PC-9 (cell line): ENCODE data around the gene RAPGEF1. TPM values are rescaled to one million over a fixed set of nuclear protein-coding genes. Genes with fewer than 3 reads are reported as not detected.

Source experiments
- BruUV-seq: library from RNA; stranded (reverse); fragments of 400-500 nt; replicated peaks from 2 replicates; lab custom pipeline; 2021; lab: Mats Ljungman, UMichigan
- CTCF ChIA-PET: fragments of 300-600 bp; sonication (Branson Sonifier 250); formaldehyde crosslinking; loops from one replicate; lab custom pipeline; 2022; ENCODE audit warnings: antibody characterized with exemption; lab: Charles Lee
- POLR2A ChIA-PET: fragments of 300-600 bp; sonication (Branson Sonifier 250); formaldehyde crosslinking; loops from one replicate; lab custom pipeline; 2022; ENCODE audit warnings: antibody characterized with exemption; ENCODE audit not compliant: unreplicated experiment; lab: Charles Lee
- DNase-seq, 2 experiments: peaks; one replicate each; pipeline versions ENCODE4 v3.0.0 to v3.0.0-alpha.2; 2015 to 2022; ENCODE audit warnings: mixed read lengths in 1 of 2
- H2AFZ ChIP-seq: fragments of 200-600 bp; sonication (generic); 2 replicates; pipeline ENCODE4 v1.8.1; 2017; ENCODE audit warnings: antibody characterized with exemption
- H3F3A ChIP-seq: fragments of 200-600 bp; sonication (generic); 2 replicates; pipeline ENCODE4 v1.8.1; 2017; ENCODE audit warnings: antibody characterized with exemption, mild to moderate bottlenecking, low read depth; ENCODE audit not compliant: insufficient read depth
- H3K27ac ChIP-seq: fragments of 200-600 bp; sonication (generic); 2 replicates; pipeline ENCODE4 v1.6.1; 2016; ENCODE audit warnings: mixed run types
- H3K27me3 ChIP-seq: fragments of 200-600 bp; sonication (generic); 2 replicates; pipeline ENCODE4 v1.6.1; 2016; ENCODE audit warnings: low read depth, mixed run types; ENCODE audit not compliant: insufficient read depth
- H3K36me3 ChIP-seq: fragments of 200-600 bp; sonication (generic); 2 replicates; pipeline ENCODE4 v1.6.1; 2016; ENCODE audit warnings: low read depth, mixed run types
- H3K4me1 ChIP-seq: fragments of 200-600 bp; sonication (generic); replicated peaks from 2 replicates; pipeline ENCODE4 v1.6.1; 2016; ENCODE audit warnings: mixed run types; ENCODE audit not compliant: insufficient read depth
- H3K4me2 ChIP-seq: fragments of 200-600 bp; sonication (generic); 2 replicates; pipeline ENCODE4 v1.6.1; 2017; ENCODE audit warnings: mixed run types
- H3K4me3 ChIP-seq: fragments of 200-600 bp; sonication (generic); 2 replicates; pipeline ENCODE4 v1.6.1; 2016; ENCODE audit warnings: mixed run types
- H3K79me2 ChIP-seq: fragments of 200-600 bp; sonication (generic); 2 replicates; pipeline ENCODE4 v1.6.1; 2017; ENCODE audit warnings: low read depth, mixed run types
- H3K9me2 ChIP-seq: fragments of 200-600 bp; sonication (generic); 2 replicates; pipeline ENCODE4 v1.8.1; 2017; ENCODE audit warnings: mild to moderate bottlenecking; ENCODE audit not compliant: insufficient read depth
- H3K9me3 ChIP-seq: fragments of 200-600 bp; sonication (generic); 2 replicates; pipeline ENCODE4 v1.8.1; 2016; ENCODE audit warnings: low read depth; ENCODE audit not compliant: insufficient read depth
- H4K20me1 ChIP-seq: fragments of 200-600 bp; sonication (generic); 2 replicates; pipeline ENCODE4 v1.8.1; 2017; ENCODE audit not compliant: insufficient read depth
- CTCF ChIP-seq: fragments of 200-600 bp; sonication (generic); conservative IDR thresholded peaks from 2 replicates; pipeline ENCODE4 v1.6.1; 2017; ENCODE audit warnings: mixed run types, antibody characterized with exemption, mild to moderate bottlenecking, moderate library complexity
- EZH2 ChIP-seq: fragments of 200-600 bp; sonication (generic); IDR thresholded peaks from 2 replicates; pipeline ENCODE4 v1.8.0; 2017; ENCODE audit warnings: antibody characterized with exemption, low read depth
- intact Hi-C: fragments of 100-400 bp; cut with micrococcal nuclease; formaldehyde crosslinking; loops from one replicate; pipeline ENCODE4 v1.10.0; 2022; ENCODE audit not compliant: unreplicated experiment
- total RNA-seq: library from RNA; stranded (reverse); gene quantifications from 2 replicates; pipeline ENCODE4 v1.2.3, GENCODE V29; 2021

The RAPGEF1 gene
- total RNA-seq, 1 experiment from 2014 or later, result 66.5 TPM

- Histone ChIP-seq H3K9me2 (no peaks in the 10 kb centered on the region), H3K27me3 (no peaks in the 10 kb centered on the region), H3F3A (no peaks in the 10 kb centered on the region), H3K79me2 (no peaks in the 10 kb centered on the region), H3K4me1 (peaks cover 3% of the 10 kb centered on the region), H3K9me3 (no peaks in the 10 kb centered on the region), H2AFZ (no peak overlapping the region), H3K36me3 (no peaks in the 10 kb centered on the region), H3K27ac (no peak overlapping the region), H3K4me3 (no peak overlapping the region), H3K4me2 (no peak overlapping the region), H4K20me1 (no peaks in the 10 kb centered on the region)
- TF ChIP-seq CTCF (no peak), EZH2 (no peak)
- CTCF ChIA-PET, result interaction anchor here (0.6 kb wide), 1 partner anchor 155 kb away, joined by 3 read pairs; no protein-coding TSS in a partner anchor
- BruUV-seq, result no TSS peak
- intact Hi-C loops, result loop anchor here (5.0 kb wide), 1 partner anchor 47 kb away; no protein-coding TSS in a partner anchor
- POLR2A ChIA-PET, result no interaction called here
- no peak for DNase-seq
Measured at GRCh38 chr9:131590449-131590848, 149.4 kb downstream of the RAPGEF1 start.

DNA sequence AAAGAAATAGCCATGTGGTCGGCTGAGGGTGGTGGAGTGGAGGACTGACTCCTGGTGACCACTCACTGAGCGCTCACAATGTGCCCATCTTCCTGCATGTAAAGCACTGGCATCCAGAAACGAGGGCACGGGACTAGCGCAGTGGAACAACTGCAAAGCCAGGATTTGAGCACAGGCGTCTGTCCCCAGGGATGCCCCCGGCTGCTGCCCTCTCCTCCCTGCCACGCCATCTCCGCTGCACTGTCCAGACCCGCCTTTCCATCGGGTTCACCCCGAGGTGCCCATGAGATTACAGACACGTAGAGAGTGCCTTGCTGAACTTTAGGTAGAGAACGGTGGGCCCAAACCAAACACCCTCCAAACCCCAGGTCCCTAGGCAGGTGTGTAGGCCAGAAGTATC, 149.9 kb downstream of the RAPGEF1 start:
- no peaks in the 10 kb centered on the region for H3K79me2 ChIP-seq
- H3K36me3 ChIP-seq, result no peaks in the 10 kb centered on the region
- no peak overlapping the region for H3K4me3 ChIP-seq
- H4K20me1 ChIP-seq, result no peaks in the 10 kb centered on the region
- BruUV-seq, result no TSS peak
- no peaks in the 10 kb centered on the region for H3K27me3 ChIP-seq
- H3F3A ChIP-seq, result no peaks in the 10 kb centered on the region
- no peak for DNase-seq
- ChIA-PET CTCF (interaction anchor here (0.6 kb wide), 1 partner anchor 155 kb away, joined by 3 read pairs; no protein-coding TSS in a partner anchor), POLR2A (no interaction called here)
- H2AFZ ChIP-seq, result no peak overlapping the region
- no peak for TF ChIP-seq EZH2
- no peak for TF ChIP-seq CTCF
- H3K4me1 ChIP-seq, result no peaks in the 10 kb centered on the region
- H3K9me3 ChIP-seq, result no peaks in the 10 kb centered on the region
- no peak overlapping the region for H3K4me2 ChIP-seq
- no peaks in the 10 kb centered on the region for H3K9me2 ChIP-seq
- H3K27ac ChIP-seq, result no peak overlapping the region
- intact Hi-C loops, result loop anchor here (5.0 kb wide), 1 partner anchor 47 kb away; no protein-coding TSS in a partner anchor

GRCh38 chr9:131589124-131589711, 150.7 kb downstream of the RAPGEF1 start:
- no peaks in the 10 kb centered on the region for H4K20me1 ChIP-seq
- H3K27ac ChIP-seq, result no peak overlapping the region
- POLR2A ChIA-PET, result no interaction called here
- no peaks in the 10 kb centered on the region for H3F3A ChIP-seq
- no peaks in the 10 kb centered on the region for H3K27me3 ChIP-seq
- no peak for DNase-seq
- TF ChIP-seq EZH2 (no peak), CTCF (no peak)
- intact Hi-C loops, result no loop called here
- CTCF ChIA-PET, result interaction anchor here (0.6 kb wide), 1 partner anchor 39 kb away, joined by 3 read pairs; no protein-coding TSS in a partner anchor
- H3K4me2 ChIP-seq, result no peak overlapping the region
- no peak overlapping the region for H3K4me3 ChIP-seq
- no peak overlapping the region for H2AFZ ChIP-seq
- no peaks in the 10 kb centered on the region for H3K4me1 ChIP-seq
- H3K36me3 ChIP-seq, result no peaks in the 10 kb centered on the region
- no TSS peak for BruUV-seq
- H3K79me2 ChIP-seq, result no peaks in the 10 kb centered on the region
- no peaks in the 10 kb centered on the region for H3K9me3 ChIP-seq
- H3K9me2 ChIP-seq, result no peaks in the 10 kb centered on the region
